Measurements from ENCODE around the gene SEC14L5. TPM values are rescaled to one million over a fixed set of nuclear protein-coding genes. Genes with fewer than 3 reads are reported as not detected.
"Not testable (repeated sequence)": the region's sequence is repeated elsewhere in the genome, so short reads cannot be mapped to it uniquely, and the experiment has no call there.

SEC14L5 gene
- total RNA-seq, 2 donors from 2014 or later, result 0.22 to 0.33 TPM

GRCh38 chr16:5042574-5043171 is 84.5 kb downstream of the SEC14L5 start:
- TF ChIP-seq CTCF (conservative IDR thresholded peaks at IDR 0.05), result peak; percentile 64
- Histone ChIP-seq H3K27me3 (ENCODE audit: control insufficient read depth, insufficient read depth, low read length, poor library complexity, severe bottlenecking) (peaks cover 10% of the 10 kb centered on the region), H3K27ac (ENCODE audit: low read depth, low read length) (no peak overlapping the region), H3K4me1 (ENCODE audit: control insufficient read depth, insufficient read depth, low read length) (no peaks in the 10 kb centered on the region), H3K36me3 (ENCODE audit: control insufficient read depth, insufficient read depth, low read length) (no peaks in the 10 kb centered on the region), H3K4me3 (ENCODE audit: low read length) (no peak overlapping the region), H3K9me3 (ENCODE audit: control insufficient read depth, low read length) (no peaks in the 10 kb centered on the region), H3K9ac (ENCODE audit: extremely low read depth, low read length, poor library complexity, severe bottlenecking) (no peak overlapping the region)
- Mint-ChIP-seq H3K9me3 (no peaks in the 10 kb centered on the region), H3K36me3 (ENCODE audit: low read depth) (no peaks in the 10 kb centered on the region), H3K27me3 (ENCODE audit: insufficient read depth) (peaks cover 22% of the 10 kb centered on the region), H3K4me3 (no peak overlapping the region), H3K27ac (peak overlapping the region; percentile 4), H3K4me1 (peaks cover 5% of the 10 kb centered on the region)
- 79 to 93% methylated on average over 7 to 14 of the region's 14 CpGs for WGBS, 2 experiments (ENCODE audit: insufficient coverage in 1 of 2, insufficient read length in 1 of 2)
- peak; percentile 70 for DNase-seq

- Histone ChIP-seq H3K27me3 (ENCODE audit: control insufficient read depth, insufficient read depth, low read length, poor library complexity, severe bottlenecking) (peaks cover 10% of the 10 kb centered on the region), H3K4me3 (ENCODE audit: low read length) (no peak overlapping the region), H3K4me1 (ENCODE audit: control insufficient read depth, insufficient read depth, low read length) (no peaks in the 10 kb centered on the region), H3K27ac (ENCODE audit: low read depth, low read length) (no peak overlapping the region), H3K9ac (ENCODE audit: extremely low read depth, low read length, poor library complexity, severe bottlenecking) (no peak overlapping the region), H3K36me3 (ENCODE audit: control insufficient read depth, insufficient read depth, low read length) (no peaks in the 10 kb centered on the region), H3K9me3 (ENCODE audit: control insufficient read depth, low read length) (no peaks in the 10 kb centered on the region)
- peaks cover 5% of the 10 kb centered on the region for H3K4me1 Mint-ChIP-seq
- no peaks in the 10 kb centered on the region for H3K9me3 Mint-ChIP-seq
- no peak overlapping the region for H3K27ac Mint-ChIP-seq
- H3K27me3 Mint-ChIP-seq (ENCODE audit: insufficient read depth), result peaks cover 22% of the 10 kb centered on the region
- H3K4me3 Mint-ChIP-seq, result no peak overlapping the region
- DNase-seq, result no peak
- no peaks in the 10 kb centered on the region for H3K36me3 Mint-ChIP-seq (ENCODE audit: low read depth)
- TF ChIP-seq CTCF (conservative IDR thresholded peaks at IDR 0.05), result no peak
- WGBS, 2 experiments (ENCODE audit: insufficient coverage in 1 of 2, insufficient read length in 1 of 2), result 93 to 100% methylated on average over 3 to 8 of the region's 8 CpGs
Observed at GRCh38 chr16:5044011-5044540, 85.9 kb downstream of the SEC14L5 start.

- not testable (repeated sequence) for H3K4me3 ChIP-seq (ENCODE audit: low read length); H3K4me1 Mint-ChIP-seq; DNase-seq; H3K4me1 ChIP-seq (ENCODE audit: control insufficient read depth, insufficient read depth, low read length); H3K36me3 Mint-ChIP-seq (ENCODE audit: low read depth); H3K36me3 ChIP-seq (ENCODE audit: control insufficient read depth, insufficient read depth, low read length); H3K27ac ChIP-seq (ENCODE audit: low read depth, low read length); H3K9me3 Mint-ChIP-seq; H3K9ac ChIP-seq (ENCODE audit: extremely low read depth, low read length, poor library complexity, severe bottlenecking); H3K9me3 ChIP-seq (ENCODE audit: control insufficient read depth, low read length); H3K27ac Mint-ChIP-seq; H3K4me3 Mint-ChIP-seq
- H3K27me3 Mint-ChIP-seq (ENCODE audit: insufficient read depth), result peaks cover 21% of the 10 kb centered on the region
- H3K27me3 ChIP-seq (ENCODE audit: control insufficient read depth, insufficient read depth, low read length, poor library complexity, severe bottlenecking), result peaks cover 10% of the 10 kb centered on the region
- 91 to 96% methylated on average over 7 to 11 of the region's 11 CpGs for WGBS, 2 experiments (ENCODE audit: insufficient coverage in 1 of 2, insufficient read length in 1 of 2)
Observed at GRCh38 chr16:5044581-5044980, 86.5 kb downstream of the SEC14L5 start.
